ENCODE data around the gene BOK.

- TF ChIP-seq MAZ (IDR thresholded peaks at IDR 0.05; ENCODE audit: borderline replicate concordance, low read depth, low read length) (0 out of 2 replicates have a peak, but pooled peaks have one; percentile 13), CTCF (conservative IDR thresholded peaks at IDR 0.05; ENCODE audit: low read depth, low read length) (no peak)
Measured at GRCh38 chr2:241550616-241551580, 7.6 kb upstream of the BOK start.
